Urothelium cell line (cell line): Measurements from ENCODE around the gene ATP6AP1.

ENCODE experiments used
- DNase-seq: peaks from one replicate; pipeline ENCODE4 v3.0.0; 2011; ENCODE audit warnings: low spot score, mixed read lengths
- FAIRE-seq: peaks from 2 replicates; lab custom pipeline; 2011; peaks lifted over from hg19 to GRCh38; lab: Jason Lieb, UNC

The ATP6AP1 gene

GRCh38 chrX:154486052-154486395 is 57.5 kb downstream of the ATP6AP1 start:
- FAIRE-seq, result no peak
- peak; percentile 17 for DNase-seq
